K562 (cell line): ENCODE measurements around the gene AHNAK. TPM values are rescaled to one million over a fixed set of nuclear protein-coding genes. Genes with fewer than 3 reads are reported as not detected.
A peak's percentile ranks its signal among the peaks of the same experiment; 100 is the strongest.

Experiments
- CBX3 ChIP-seq, 2 experiments: IDR thresholded peaks; 1 replicate in 1 of 2; 2 replicates in 1 of 2; pipeline ENCODE4 v1.6.1; 2012; ENCODE audit warnings: inconsistent platforms in 2 of 2, low read length in 2 of 2, borderline replicate concordance in 1 of 2, control low read depth in 1 of 2
- CREM ChIP-seq: IDR thresholded peaks from 2 replicates; pipeline ENCODE4 v1.6.1; 2014; ENCODE audit warnings: antibody characterized with exemption, low read depth
- CTBP1 ChIP-seq: fragments of 450-650 bp; IDR thresholded peaks from 2 replicates; pipeline ENCODE4 v1.6.1; 2016; ENCODE audit warnings: borderline replicate concordance
- E2F6 ChIP-seq, 2 experiments: IDR thresholded peaks; 2 replicates each; pipeline ENCODE4 v1.6.1; 2011; ENCODE audit warnings: borderline replicate concordance in 1 of 2, control low read depth in 1 of 2, low read depth in 1 of 2, low read length in 1 of 2, mild to moderate bottlenecking in 1 of 2, mixed read lengths in 1 of 2, moderate library complexity in 1 of 2; ENCODE audit not compliant: insufficient read depth in 1 of 2, insufficient read length in 1 of 2, poor library complexity in 1 of 2, severe bottlenecking in 1 of 2; ENCODE audit errors: extremely low read depth in 1 of 2
- E2F8 ChIP-seq: fragments of 450-650 bp; IDR thresholded peaks from 2 replicates; pipeline ENCODE4 v1.7.1; 2018; ENCODE audit warnings: mild to moderate bottlenecking, low read depth; ENCODE audit not compliant: partially characterized antibody
- ESRRA ChIP-seq: fragments of 450-650 bp; IDR thresholded peaks from 2 replicates; pipeline ENCODE4 v1.6.1; 2014; ENCODE audit warnings: low read depth, mild to moderate bottlenecking, moderate library complexity, borderline replicate concordance
- HCFC1 ChIP-seq: IDR thresholded peaks from 2 replicates; pipeline ENCODE4 v1.6.1; 2012; ENCODE audit warnings: low read depth, low read length, improper control_type of control experiment
- MAZ ChIP-seq, 2 experiments: fragments of 450-650 bp in 1 of 2; sonication (generic) in 1 of 2; formaldehyde crosslinking; IDR thresholded peaks in 1 of 2; conservative IDR thresholded peaks in 1 of 2; 2 replicates each; pipeline versions ENCODE4 v1.4.0 to v1.5.0; 2020; ENCODE audit warnings: mild to moderate bottlenecking in 1 of 2, missing genetic modification reagents in 1 of 2
- RBFOX2 ChIP-seq: fragments of 200-400 bp; formaldehyde crosslinking; IDR thresholded peaks from 2 replicates; pipeline ENCODE4 v1.6.1; 2017; ENCODE audit warnings: low read depth, mild to moderate bottlenecking, low read length, moderate library complexity
- REST ChIP-seq, 2 experiments: fragments of 450-650 bp; formaldehyde crosslinking in 1 of 2; IDR thresholded peaks; 2 replicates each; pipeline versions ENCODE4 v1.4.0 to v1.6.1; 2014 to 2020; ENCODE audit warnings: mild to moderate bottlenecking in 2 of 2, borderline replicate concordance in 1 of 2, low read depth in 1 of 2
- SP1 ChIP-seq: sonication (generic); formaldehyde crosslinking; IDR thresholded peaks from 2 replicates; pipeline ENCODE4 v1.8.1; 2022; ENCODE audit warnings: mild to moderate bottlenecking, missing genetic modification reagents
- YY1 ChIP-seq, 3 experiments: IDR thresholded peaks; 2 replicates each; pipeline ENCODE4 v1.6.1; 2011; ENCODE audit warnings: low read length in 2 of 3, mild to moderate bottlenecking in 2 of 3, moderate library complexity in 2 of 3, borderline replicate concordance in 1 of 3, control low read depth in 1 of 3, low read depth in 1 of 3; ENCODE audit not compliant: insufficient read depth in 3 of 3, insufficient replicate concordance in 2 of 3, control insufficient read depth in 1 of 3, insufficient read length in 1 of 3; ENCODE audit errors: extremely low read depth in 1 of 3
- polyA plus RNA-seq, 8 experiments: library from polyadenylated mRNA; depleted of rRNA in 4 of 8; stranded (reverse) in 5 of 8; unstranded in 3 of 8; fragments of >200 nt; fragmentation: Nextera tagmentation in 2 of 8; fragmentation: Illumina TruSeq in 1 of 8; extraction: Ambion mirVana in 2 of 8; extraction: Trizol in 1 of 8; gene quantifications; 2 replicates each; pipeline versions ENCODE4 v1.2.1 to v1.2.3, GENCODE V29; 2011 to 2014; ENCODE audit warnings: inconsistent platforms in 1 of 8, missing spikeins in 1 of 8
- total RNA-seq, 7 experiments: library from RNA; depleted of rRNA in 6 of 7; stranded (reverse); fragments of >200 nt in 6 of 7; fragmentation: Illumina TruSeq in 2 of 7; extraction: Trizol in 2 of 7; gene quantifications; 2 replicates each; pipeline versions ENCODE4 v1.2.1 to v1.2.3, GENCODE V29; 2011 to 2021; ENCODE audit warnings: low replicate concordance in 1 of 7

AHNAK gene
- total and polyA plus RNA-seq, 9 of the 15 experiments (the other 6 are each of a cell fraction or from before 2014, with no cell fraction given), result 1.5 to 89.7 (median 45.0) TPM

GRCh38 chr11:62593434-62594044 lies 46.9 kb upstream of the AHNAK start (continued):
- TF ChIP-seq CREM (peak; percentile 60; the same call in 1 of the 2 replicates), MAZ (CRISPR knock-in tag; conservative IDR thresholded peaks at IDR 0.05 in 1 of 2, IDR thresholded peaks at IDR 0.05 in 1 of 2) (peak in 1 of 2 experiments; percentile 38; a peak in 2 of 4 replicates), RBFOX2 (peak; percentile 51; the same call in 1 of the 2 replicates), CTBP1 (0 out of 2 replicates have a peak, but pooled peaks have one; percentile 47), CBX3 (IDR thresholded peaks at IDR 0.05; ENCODE audit: borderline replicate concordance in 1 of 2, low read length in 2 of 2) (peak in 1 of 2 experiments; percentile 40; a peak in 1 of 3 replicates), SP1 (CRISPR knock-in tag) (0 out of 2 replicates have a peak, but pooled peaks have one; percentile 22), E2F8 (peak; percentile 18), YY1 (IDR thresholded peaks at IDR 0.05; ENCODE audit: borderline replicate concordance in 1 of 3, control insufficient read depth in 1 of 3, extremely low read depth in 1 of 3, insufficient read depth in 3 of 3, insufficient read length in 1 of 3, insufficient replicate concordance in 2 of 3, low read depth in 1 of 3, low read length in 2 of 3) (peak in 2 of 3 experiments; percentile 66 to 85), HCFC1 (peak; percentile 15; the same call in 1 of the 2 replicates), REST (IDR thresholded peaks at IDR 0.05; ENCODE audit: borderline replicate concordance) (peak; percentile 62; the same call in 1 of the 2 replicates), REST (CRISPR knock-in tag; IDR thresholded peaks at IDR 0.05; ENCODE audit: low read depth) (no peak), E2F6 (IDR thresholded peaks at IDR 0.05; ENCODE audit: borderline replicate concordance in 1 of 2, extremely low read depth in 1 of 2, insufficient read depth in 1 of 2, insufficient read length in 1 of 2, low read depth in 1 of 2, low read length in 1 of 2, poor library complexity in 1 of 2, severe bottlenecking in 1 of 2) (peak in 1 of 2 experiments; percentile 16), ESRRA (0 out of 2 replicates have a peak, but pooled peaks have one; percentile 18)
